ENCODE results near the gene RHOU.
"Not testable (repeated sequence)": the region's sequence is repeated elsewhere in the genome, so short reads cannot be mapped to it uniquely, and the experiment has no call there.

The RHOU gene

GRCh38 chr1:228758447-228758846 is 23.2 kb downstream of the RHOU start:
- Histone ChIP-seq H3K4me1 (ENCODE audit: control insufficient read depth, insufficient read depth, low read length, unreplicated experiment) (no peaks in the 10 kb centered on the region), H3K4me3 (ENCODE audit: low read depth, low read length) (no peak overlapping the region), H3K27ac (ENCODE audit: low read depth, low read length) (no peak overlapping the region), H3K79me2 (ENCODE audit: control insufficient read depth, insufficient read depth, low read length, unreplicated experiment) (no peaks in the 10 kb centered on the region), H2AFZ (ENCODE audit: low read length, unreplicated experiment) (no peak overlapping the region), H3K36me3 (ENCODE audit: insufficient read depth, low read length) (no peaks in the 10 kb centered on the region), H3K27me3 (ENCODE audit: insufficient read depth, low read length) (peaks cover 95% of the 10 kb centered on the region)

DNA sequence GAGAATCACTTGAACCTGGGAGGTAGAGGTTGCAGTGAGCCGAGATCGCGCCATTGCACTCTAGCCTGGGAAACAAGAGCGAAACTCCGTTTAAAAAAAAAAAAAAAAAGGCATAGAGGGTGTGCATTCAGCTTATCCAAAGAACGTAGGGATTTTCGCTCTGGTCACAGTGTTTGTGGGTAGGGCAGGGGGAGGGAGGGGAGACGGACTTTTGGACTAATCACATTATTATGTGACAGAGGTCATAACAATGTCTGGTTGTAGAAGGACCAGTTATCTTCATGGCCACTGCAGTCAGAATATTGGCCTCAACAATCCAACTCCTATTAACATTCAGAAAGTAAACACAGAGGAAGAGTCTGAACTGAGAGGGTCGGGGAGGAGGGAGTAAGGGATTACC is 25.7 kb downstream of the RHOU start:
- no peaks in the 10 kb centered on the region for H3K4me1 ChIP-seq (ENCODE audit: control insufficient read depth, insufficient read depth, low read length, unreplicated experiment)
- no peak overlapping the region for H3K4me3 ChIP-seq (ENCODE audit: low read depth, low read length)
- no peak overlapping the region for H2AFZ ChIP-seq (ENCODE audit: low read length, unreplicated experiment)
- H3K36me3 ChIP-seq (ENCODE audit: insufficient read depth, low read length): no peaks in the 10 kb centered on the region
- no peak overlapping the region for H3K27ac ChIP-seq (ENCODE audit: low read depth, low read length)
- H3K79me2 ChIP-seq (ENCODE audit: control insufficient read depth, insufficient read depth, low read length, unreplicated experiment): no peaks in the 10 kb centered on the region
- peaks cover 83% of the 10 kb centered on the region for H3K27me3 ChIP-seq (ENCODE audit: insufficient read depth, low read length)

DNA sequence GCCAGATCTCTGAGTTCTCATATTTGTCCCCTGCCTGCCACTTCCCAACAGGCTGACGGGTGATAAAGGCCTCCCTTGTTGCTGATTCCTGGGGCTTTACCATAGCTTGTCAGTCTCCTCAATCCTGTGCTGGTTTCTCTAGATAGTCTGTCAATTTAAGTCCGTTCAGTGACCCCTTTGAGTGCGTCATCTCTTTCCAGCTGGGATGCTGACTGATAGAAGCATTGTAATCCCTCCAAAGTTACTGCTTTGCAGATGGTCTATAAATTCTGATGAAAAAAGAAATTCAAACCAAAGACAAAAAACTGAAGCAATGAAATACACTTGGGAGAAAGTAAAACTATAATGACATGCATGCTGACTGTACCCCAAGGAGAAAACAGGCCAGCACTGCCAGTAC is 28.3 kb downstream of the RHOU start:
- H3K36me3 ChIP-seq (ENCODE audit: insufficient read depth, low read length): no peaks in the 10 kb centered on the region
- H3K27me3 ChIP-seq (ENCODE audit: insufficient read depth, low read length): peaks cover 78% of the 10 kb centered on the region
- H2AFZ ChIP-seq (ENCODE audit: low read length, unreplicated experiment): no peak overlapping the region
- no peaks in the 10 kb centered on the region for H3K79me2 ChIP-seq (ENCODE audit: control insufficient read depth, insufficient read depth, low read length, unreplicated experiment)
- no peak overlapping the region for H3K27ac ChIP-seq (ENCODE audit: low read depth, low read length)
- no peaks in the 10 kb centered on the region for H3K4me1 ChIP-seq (ENCODE audit: control insufficient read depth, insufficient read depth, low read length, unreplicated experiment)
- H3K4me3 ChIP-seq (ENCODE audit: low read depth, low read length): no peak overlapping the region

- Histone ChIP-seq H2AFZ (ENCODE audit: low read length, unreplicated experiment) (no peak overlapping the region), H3K27me3 (ENCODE audit: insufficient read depth, low read length) (peaks cover 76% of the 10 kb centered on the region), H3K4me3 (ENCODE audit: low read depth, low read length) (no peak overlapping the region), H3K36me3 (ENCODE audit: insufficient read depth, low read length) (no peaks in the 10 kb centered on the region), H3K4me1 (ENCODE audit: control insufficient read depth, insufficient read depth, low read length, unreplicated experiment) (no peaks in the 10 kb centered on the region), H3K79me2 (ENCODE audit: control insufficient read depth, insufficient read depth, low read length, unreplicated experiment) (no peaks in the 10 kb centered on the region), H3K27ac (ENCODE audit: low read depth, low read length) (no peak overlapping the region)
Observed at GRCh38 chr1:228765168-228765946, 30.1 kb downstream of the RHOU start.

- Histone ChIP-seq H2AFZ (ENCODE audit: low read length, unreplicated experiment) (no peak overlapping the region), H3K4me1 (ENCODE audit: control insufficient read depth, insufficient read depth, low read length, unreplicated experiment) (no peaks in the 10 kb centered on the region), H3K79me2 (ENCODE audit: control insufficient read depth, insufficient read depth, low read length, unreplicated experiment) (no peaks in the 10 kb centered on the region), H3K27ac (ENCODE audit: low read depth, low read length) (no peak overlapping the region), H3K27me3 (ENCODE audit: insufficient read depth, low read length) (peaks cover 66% of the 10 kb centered on the region), H3K4me3 (ENCODE audit: low read depth, low read length) (no peak overlapping the region), H3K36me3 (ENCODE audit: insufficient read depth, low read length) (no peaks in the 10 kb centered on the region)
Observed at GRCh38 chr1:228766788-228767187, 31.5 kb downstream of the RHOU start.

GRCh38 chr1:228767636-228768354 is 32.5 kb downstream of the RHOU start:
- Histone ChIP-seq H3K36me3 (ENCODE audit: insufficient read depth, low read length) (no peaks in the 10 kb centered on the region), H2AFZ (ENCODE audit: low read length, unreplicated experiment) (no peak overlapping the region), H3K4me3 (ENCODE audit: low read depth, low read length) (no peak overlapping the region), H3K27me3 (ENCODE audit: insufficient read depth, low read length) (peaks cover 60% of the 10 kb centered on the region), H3K79me2 (ENCODE audit: control insufficient read depth, insufficient read depth, low read length, unreplicated experiment) (no peaks in the 10 kb centered on the region), H3K27ac (ENCODE audit: low read depth, low read length) (no peak overlapping the region), H3K4me1 (ENCODE audit: control insufficient read depth, insufficient read depth, low read length, unreplicated experiment) (no peaks in the 10 kb centered on the region)

- peaks cover 56% of the 10 kb centered on the region for H3K27me3 ChIP-seq (ENCODE audit: insufficient read depth, low read length)
- H3K4me1 ChIP-seq (ENCODE audit: control insufficient read depth, insufficient read depth, low read length, unreplicated experiment): no peaks in the 10 kb centered on the region
- no peak overlapping the region for H2AFZ ChIP-seq (ENCODE audit: low read length, unreplicated experiment)
- H3K79me2 ChIP-seq (ENCODE audit: control insufficient read depth, insufficient read depth, low read length, unreplicated experiment): no peaks in the 10 kb centered on the region
- H3K4me3 ChIP-seq (ENCODE audit: low read depth, low read length): no peak overlapping the region
- no peaks in the 10 kb centered on the region for H3K36me3 ChIP-seq (ENCODE audit: insufficient read depth, low read length)
- no peak overlapping the region for H3K27ac ChIP-seq (ENCODE audit: low read depth, low read length)
Observed at GRCh38 chr1:228768355-228769000, 33.2 kb downstream of the RHOU start.

DNA sequence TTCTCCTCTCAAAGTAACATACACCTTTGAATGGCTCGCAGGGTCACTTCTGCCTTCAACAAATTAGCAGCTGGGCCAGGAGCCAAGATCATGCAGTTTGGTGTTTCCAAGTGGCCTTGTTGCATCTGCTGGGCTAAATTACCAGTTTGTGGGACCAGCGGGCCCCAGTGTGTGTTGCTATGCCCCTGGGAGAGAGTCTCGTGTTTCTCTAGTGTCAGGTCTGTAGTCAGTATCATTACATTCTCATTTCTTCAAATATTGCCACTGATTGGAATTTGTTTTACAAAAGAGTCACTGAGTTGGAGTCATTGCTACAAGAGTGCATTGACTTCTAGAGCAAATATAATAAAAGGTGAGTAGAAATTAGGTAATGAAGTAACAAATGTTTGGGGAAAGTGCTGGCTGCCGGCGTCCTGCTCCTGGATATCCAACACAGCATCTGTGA is 35.5 kb downstream of the RHOU start:
- Histone ChIP-seq H2AFZ (ENCODE audit: low read length, unreplicated experiment) (no peak overlapping the region), H3K27me3 (ENCODE audit: insufficient read depth, low read length) (peaks cover 45% of the 10 kb centered on the region), H3K79me2 (ENCODE audit: control insufficient read depth, insufficient read depth, low read length, unreplicated experiment) (no peaks in the 10 kb centered on the region), H3K4me3 (ENCODE audit: low read depth, low read length) (no peak overlapping the region), H3K36me3 (ENCODE audit: insufficient read depth, low read length) (no peaks in the 10 kb centered on the region), H3K27ac (ENCODE audit: low read depth, low read length) (no peak overlapping the region), H3K4me1 (ENCODE audit: control insufficient read depth, insufficient read depth, low read length, unreplicated experiment) (no peaks in the 10 kb centered on the region)

DNA sequence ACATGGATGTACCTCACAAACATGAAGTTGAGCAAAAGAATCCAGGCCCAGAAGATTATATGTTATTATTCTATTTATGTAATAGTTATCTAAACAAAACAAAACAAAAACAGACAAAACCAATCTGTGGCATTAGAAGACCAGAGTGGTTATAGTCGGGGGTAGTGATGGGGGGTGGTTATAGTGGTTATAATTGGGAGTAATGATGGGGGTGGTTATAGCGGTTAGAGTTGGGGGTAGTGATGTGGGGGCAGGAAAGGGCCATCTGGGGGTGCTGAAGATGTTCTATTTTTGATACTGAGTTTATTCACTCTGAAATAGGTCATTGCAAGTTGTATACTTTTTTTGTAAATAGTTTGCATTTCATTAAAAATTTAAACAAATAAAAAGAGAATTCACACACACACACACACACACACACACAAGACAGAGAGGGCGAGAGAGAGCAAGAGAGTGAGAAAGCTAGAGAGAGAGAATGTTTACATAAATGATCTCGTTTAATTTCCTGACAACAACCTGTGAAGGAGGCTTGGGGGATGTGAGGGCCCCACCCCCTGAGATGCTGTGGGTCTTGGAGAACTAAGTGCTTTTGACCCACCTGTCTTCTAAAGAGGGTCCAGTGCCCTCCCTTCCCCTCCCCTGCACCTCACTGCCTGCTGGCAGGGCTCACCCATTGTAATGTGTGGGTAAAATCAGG is 37.4 kb downstream of the RHOU start:
- no peaks in the 10 kb centered on the region for H3K36me3 ChIP-seq (ENCODE audit: insufficient read depth, low read length)
- H3K27me3 ChIP-seq (ENCODE audit: insufficient read depth, low read length): peaks cover 34% of the 10 kb centered on the region
- no peaks in the 10 kb centered on the region for H3K4me1 ChIP-seq (ENCODE audit: control insufficient read depth, insufficient read depth, low read length, unreplicated experiment)
- no peak overlapping the region for H2AFZ ChIP-seq (ENCODE audit: low read length, unreplicated experiment)
- no peak overlapping the region for H3K4me3 ChIP-seq (ENCODE audit: low read depth, low read length)
- H3K27ac ChIP-seq (ENCODE audit: low read depth, low read length): no peak overlapping the region
- no peaks in the 10 kb centered on the region for H3K79me2 ChIP-seq (ENCODE audit: control insufficient read depth, insufficient read depth, low read length, unreplicated experiment)

DNA sequence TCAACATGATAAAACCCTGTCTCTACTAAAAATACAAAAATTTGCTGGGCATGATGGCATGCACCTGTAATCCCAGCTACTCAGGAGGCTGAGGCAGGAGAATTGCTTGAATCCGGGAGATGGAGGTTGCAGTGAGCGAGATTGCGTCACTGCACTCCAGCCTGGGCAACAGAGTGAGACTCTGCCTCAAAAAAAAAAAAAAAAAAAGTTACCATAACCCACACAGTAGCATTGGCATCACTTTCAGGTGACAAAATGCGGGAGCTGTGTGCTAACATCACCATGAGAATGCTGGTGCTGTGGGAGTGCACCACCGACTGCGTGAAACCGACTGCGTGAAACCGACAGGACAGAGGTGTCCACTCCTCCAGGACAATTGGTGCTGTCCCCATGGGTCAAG is 40.7 kb downstream of the RHOU start:
- not testable (repeated sequence) for H3K36me3 ChIP-seq (ENCODE audit: insufficient read depth, low read length); H3K79me2 ChIP-seq (ENCODE audit: control insufficient read depth, insufficient read depth, low read length, unreplicated experiment); H3K4me1 ChIP-seq (ENCODE audit: control insufficient read depth, insufficient read depth, low read length, unreplicated experiment); H3K27ac ChIP-seq (ENCODE audit: low read depth, low read length); H3K4me3 ChIP-seq (ENCODE audit: low read depth, low read length); H2AFZ ChIP-seq (ENCODE audit: low read length, unreplicated experiment)
- H3K27me3 ChIP-seq (ENCODE audit: insufficient read depth, low read length): peaks cover 29% of the 10 kb centered on the region

Measured in ACC112 (cell line).